ENCODE results near the gene PARD3. TPM values are rescaled to one million over a fixed set of nuclear protein-coding genes. Genes with fewer than 3 reads are reported as not detected.
A peak's percentile ranks its signal among the peaks of the same experiment; 100 is the strongest.

Gene PARD3
- total and polyA plus RNA-seq, 2 donors (not counting 3 experiments of a cell fraction or from before 2014, with no cell fraction given), result 7.3 to 24.1 TPM

- H3K79me2 ChIP-seq (ENCODE audit: control insufficient read depth, insufficient read depth, low read length), result peaks cover 2% of the 10 kb centered on the region
- no peak for FAIRE-seq
These were observed 126.0 kb downstream of the PARD3 start for GRCh38 chr10:34689053-34689452.

More at GRCh38 chr10:34689053-34689452, 126.0 kb downstream of the PARD3 start:
- TF ChIP-seq JUN (IDR thresholded peaks at IDR 0.05; ENCODE audit: borderline replicate concordance, insufficient read depth, insufficient read length, low read depth) (no peak), MYC (IDR thresholded peaks at IDR 0.05; ENCODE audit: low read depth, low read length) (no peak), MAX (IDR thresholded peaks at IDR 0.05; ENCODE audit: insufficient read depth, insufficient read length) (no peak), EZH2 (IDR thresholded peaks at IDR 0.05; ENCODE audit: borderline replicate concordance, low read depth, low read length, severe bottlenecking) (no peak), CTCF (IDR thresholded peaks at IDR 0.05; ENCODE audit: extremely low read depth in 1 of 2, insufficient read depth in 1 of 2, low read depth in 1 of 2, low read length in 2 of 2) (no peak), GATA2 (IDR thresholded peaks at IDR 0.05; ENCODE audit: insufficient read depth, insufficient read length, low read depth, low read length) (no peak), FOS (IDR thresholded peaks at IDR 0.05; ENCODE audit: borderline replicate concordance, insufficient read depth, low read length) (no peak), POLR2AphosphoS5 (IDR thresholded peaks at IDR 0.05; ENCODE audit: insufficient read depth, low read depth, low read length) (no peak), POLR2A (IDR thresholded peaks at IDR 0.05; ENCODE audit: low read depth, low read length) (no peak)
- dilution Hi-C loops (cut with MboI; ENCODE audit: extremely low pct_ligation_motif_present, low sequenced_read_pairs), result no loop called here
- DNase-seq (ENCODE audit: low read depth, low spot score), result peak; percentile 44
- no peaks in the 10 kb centered on the region for H3K36me3 ChIP-seq (ENCODE audit: control insufficient read depth in 2 of 2, extremely low read depth in 1 of 2, insufficient read depth in 2 of 2, low read length in 2 of 2)
- H3K4me2 ChIP-seq (ENCODE audit: insufficient read depth, low read length), result no peak overlapping the region
- H3K9ac ChIP-seq (replicated peaks; ENCODE audit: extremely low read depth, insufficient read depth, low read length), result no peak overlapping the region
- BruUV-seq (replicated peaks), result no TSS peak
- H3K4me1 ChIP-seq (ENCODE audit: control insufficient read depth, extremely low read depth, insufficient read depth, low read length), result no peaks in the 10 kb centered on the region
- no peak overlapping the region for H3K27ac ChIP-seq (ENCODE audit: insufficient read depth, low read depth, low read length)
- H3K27me3 ChIP-seq (ENCODE audit: control insufficient read depth in 2 of 2, insufficient read depth in 2 of 2, low read length in 2 of 2), result no peaks in the 10 kb centered on the region
- POLR2A ChIA-PET, result no interaction called here
- H3K9me3 ChIP-seq (replicated peaks; ENCODE audit: control insufficient read depth, insufficient read depth, low read length), result no peaks in the 10 kb centered on the region
- intact Hi-C loops (cut with micrococcal nuclease), result no loop called here
- no peak overlapping the region for H2AFZ ChIP-seq (ENCODE audit: low read depth, low read length)
- no peaks in the 10 kb centered on the region for H3K9me1 ChIP-seq (replicated peaks; ENCODE audit: control insufficient read depth, extremely low read depth, insufficient read depth, low read length)
- CTCF ChIA-PET, result interaction anchor here (0.8 to 1.1 kb wide), 4 partner anchors 21 to 249 kb away, joined by 3 to 5 read pairs (median 4); no protein-coding TSS in a partner anchor
- no peaks in the 10 kb centered on the region for H4K20me1 ChIP-seq (replicated peaks; ENCODE audit: control insufficient read depth, extremely low read depth, insufficient read depth, low read length)
- H3K4me3 ChIP-seq (replicated peaks in 1 of 3; ENCODE audit: insufficient read depth in 1 of 3, low read depth in 1 of 3, low read length in 3 of 3), result no peak overlapping the region
